ENCODE data around the gene SERHL2. TPM values are rescaled to one million over a fixed set of nuclear protein-coding genes. Genes with fewer than 3 reads are reported as not detected.

Gene SERHL2
- total and polyA plus RNA-seq, 2 experiments from 2014 or later: 1.3 to 3.3 TPM

- H3K36me3 ChIP-seq (replicated peaks; ENCODE audit: insufficient read depth, low read depth): no peaks in the 10 kb centered on the region
- no peaks in the 10 kb centered on the region for H4K20me1 ChIP-seq (ENCODE audit: insufficient read depth, poor library complexity, severe bottlenecking)
Observed at GRCh38 chr22:42581762-42582716, 28.3 kb downstream of the SERHL2 start.

GRCh38 chr22:42582987-42583386, 29.2 kb downstream of the SERHL2 start:
- H3K36me3 ChIP-seq (replicated peaks; ENCODE audit: insufficient read depth, low read depth): no peaks in the 10 kb centered on the region
- no peaks in the 10 kb centered on the region for H3K79me2 ChIP-seq
- H2AFZ ChIP-seq: no peak overlapping the region
- no peaks in the 10 kb centered on the region for H3K9me3 ChIP-seq (ENCODE audit: low read depth)
- TF ChIP-seq CTCF (IDR thresholded peaks at IDR 0.05; ENCODE audit: poor library complexity) (no peak), EZH2 (IDR thresholded peaks at IDR 0.05; ENCODE audit: borderline replicate concordance) (no peak), EZH2phosphoT487 (IDR thresholded peaks at IDR 0.05; ENCODE audit: low read depth, severe bottlenecking, unreplicated experiment) (no peak)
- no peak overlapping the region for H3K4me3 ChIP-seq
- DNase-seq (ENCODE audit: low spot score): no peak
- no peaks in the 10 kb centered on the region for H4K20me1 ChIP-seq (ENCODE audit: insufficient read depth, poor library complexity, severe bottlenecking)
- no peaks in the 10 kb centered on the region for H3K4me1 ChIP-seq (ENCODE audit: insufficient read depth)
- no peak overlapping the region for H3K4me2 ChIP-seq
- no peak overlapping the region for H3K27ac ChIP-seq
- 94% methylated on average over 1 of the region's 1 CpG for WGBS (ENCODE audit: low lambda C conversion rate, missing lambda C conversion rate)
- no peaks in the 10 kb centered on the region for H3K9me2 ChIP-seq (replicated peaks; ENCODE audit: insufficient read depth)
- no peaks in the 10 kb centered on the region for H3K27me3 ChIP-seq

More at GRCh38 chr22:42581762-42582716, 28.3 kb downstream of the SERHL2 start:
- Histone ChIP-seq H3K27ac (no peak overlapping the region), H3K79me2 (no peaks in the 10 kb centered on the region), H2AFZ (peak overlapping the region; percentile 74), H3K27me3 (no peaks in the 10 kb centered on the region), H3K9me2 (replicated peaks; ENCODE audit: insufficient read depth) (no peaks in the 10 kb centered on the region), H3K9me3 (ENCODE audit: low read depth) (no peaks in the 10 kb centered on the region), H3K4me3 (peak overlapping the region; percentile 89), H3K4me2 (peak overlapping the region; percentile 83), H3K4me1 (ENCODE audit: insufficient read depth) (no peaks in the 10 kb centered on the region)
- WGBS (ENCODE audit: low lambda C conversion rate, missing lambda C conversion rate): 23% methylated on average over 18 of the region's 64 CpGs
- DNase-seq (ENCODE audit: low spot score): peak; percentile 90
- TF ChIP-seq EZH2phosphoT487 (IDR thresholded peaks at IDR 0.05; ENCODE audit: low read depth, severe bottlenecking, unreplicated experiment): no peak
- no peak for TF ChIP-seq CTCF (IDR thresholded peaks at IDR 0.05; ENCODE audit: poor library complexity)

DNA sequence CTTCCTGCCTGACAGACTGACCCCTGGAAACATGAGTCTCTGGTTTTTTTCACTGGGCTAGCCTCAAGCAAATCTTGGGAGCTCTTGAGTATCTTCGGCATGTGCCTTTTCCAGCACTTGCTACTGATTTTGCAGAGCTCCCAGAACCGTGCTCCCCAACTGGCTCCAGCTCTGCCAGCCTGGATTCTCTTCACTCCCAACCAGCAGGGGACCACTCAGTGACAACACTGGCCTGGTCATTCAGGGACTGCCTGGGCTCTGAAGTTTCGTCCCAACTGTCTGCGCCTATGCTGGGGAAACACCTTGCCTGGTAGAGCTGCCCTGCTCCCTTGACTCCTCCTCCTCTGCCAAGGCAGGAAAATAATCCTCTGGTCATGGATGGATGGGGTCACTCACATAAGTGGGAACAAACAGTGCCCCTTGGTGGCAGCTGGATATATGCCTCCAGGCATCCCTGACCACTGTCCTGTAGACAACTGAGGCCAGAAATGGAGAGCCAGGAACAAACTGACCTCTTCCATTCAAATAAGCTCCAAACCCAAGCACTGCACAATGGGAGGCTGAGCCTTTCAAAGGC, 30.7 kb downstream of the SERHL2 start:
- Histone ChIP-seq H3K9me3 (ENCODE audit: low read depth) (no peaks in the 10 kb centered on the region), H3K36me3 (replicated peaks; ENCODE audit: insufficient read depth, low read depth) (no peaks in the 10 kb centered on the region), H3K9me2 (replicated peaks; ENCODE audit: insufficient read depth) (no peaks in the 10 kb centered on the region), H3K4me1 (ENCODE audit: insufficient read depth) (no peaks in the 10 kb centered on the region), H3K4me2 (no peak overlapping the region), H4K20me1 (ENCODE audit: insufficient read depth, poor library complexity, severe bottlenecking) (no peaks in the 10 kb centered on the region), H3K4me3 (no peak overlapping the region), H3K27me3 (no peaks in the 10 kb centered on the region), H2AFZ (no peak overlapping the region), H3K79me2 (no peaks in the 10 kb centered on the region), H3K27ac (no peak overlapping the region)
- 97% methylated on average over 4 of the region's 4 CpGs for WGBS (ENCODE audit: low lambda C conversion rate, missing lambda C conversion rate)
- no peak for DNase-seq (ENCODE audit: low spot score)
- TF ChIP-seq EZH2phosphoT487 (IDR thresholded peaks at IDR 0.05; ENCODE audit: low read depth, severe bottlenecking, unreplicated experiment): no peak
- TF ChIP-seq EZH2 (IDR thresholded peaks at IDR 0.05; ENCODE audit: borderline replicate concordance): no peak
- TF ChIP-seq CTCF (IDR thresholded peaks at IDR 0.05; ENCODE audit: poor library complexity): no peak
